Measurements from ENCODE around the gene GTF2A2. TPM values are rescaled to one million over a fixed set of nuclear protein-coding genes. Genes with fewer than 3 reads are reported as not detected.

Gene GTF2A2
- total RNA-seq, 1 donor from 2014 or later, result 36.8 TPM

DNA sequence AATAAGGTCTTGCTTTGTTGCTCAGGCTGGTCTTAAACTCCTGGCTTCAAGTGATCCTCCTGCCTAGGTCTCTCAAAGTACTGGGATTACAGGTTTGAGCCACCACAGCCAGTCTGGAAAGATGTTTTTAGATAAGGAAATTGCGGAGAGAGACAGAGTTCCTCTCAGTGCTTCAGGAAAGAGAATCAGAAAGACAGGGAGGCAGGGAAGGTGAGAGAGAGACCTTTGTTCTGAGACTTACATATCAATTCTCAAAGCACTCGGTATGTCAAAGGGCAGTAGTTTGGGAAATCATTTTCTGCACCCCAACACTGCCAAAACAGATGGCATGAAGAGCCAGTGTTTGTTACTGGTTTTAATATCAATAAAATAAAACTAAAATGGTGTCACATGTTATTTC, 58.9 kb downstream of the GTF2A2 start:
- H3K27me3 ChIP-seq, result no peaks in the 10 kb centered on the region
- no peak for DNase-seq (ENCODE audit: extremely low spot score in 2 of 2)
- no peaks in the 10 kb centered on the region for H3K36me3 ChIP-seq
- no peak overlapping the region for H3K4me3 ChIP-seq
- TF ChIP-seq, protein P1, sequence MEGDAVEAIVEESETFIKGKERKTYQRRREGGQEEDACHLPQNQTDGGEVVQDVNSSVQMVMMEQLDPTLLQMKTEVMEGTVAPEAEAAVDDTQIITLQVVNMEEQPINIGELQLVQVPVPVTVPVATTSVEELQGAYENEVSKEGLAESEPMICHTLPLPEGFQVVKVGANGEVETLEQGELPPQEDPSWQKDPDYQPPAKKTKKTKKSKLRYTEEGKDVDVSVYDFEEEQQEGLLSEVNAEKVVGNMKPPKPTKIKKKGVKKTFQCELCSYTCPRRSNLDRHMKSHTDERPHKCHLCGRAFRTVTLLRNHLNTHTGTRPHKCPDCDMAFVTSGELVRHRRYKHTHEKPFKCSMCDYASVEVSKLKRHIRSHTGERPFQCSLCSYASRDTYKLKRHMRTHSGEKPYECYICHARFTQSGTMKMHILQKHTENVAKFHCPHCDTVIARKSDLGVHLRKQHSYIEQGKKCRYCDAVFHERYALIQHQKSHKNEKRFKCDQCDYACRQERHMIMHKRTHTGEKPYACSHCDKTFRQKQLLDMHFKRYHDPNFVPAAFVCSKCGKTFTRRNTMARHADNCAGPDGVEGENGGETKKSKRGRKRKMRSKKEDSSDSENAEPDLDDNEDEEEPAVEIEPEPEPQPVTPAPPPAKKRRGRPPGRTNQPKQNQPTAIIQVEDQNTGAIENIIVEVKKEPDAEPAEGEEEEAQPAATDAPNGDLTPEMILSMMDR (IDR thresholded peaks at IDR 0.05), result no peak
- TF ChIP-seq POLR2A (IDR thresholded peaks at IDR 0.05) (no peak), POLR2AphosphoS5 (IDR thresholded peaks at IDR 0.05; ENCODE audit: insufficient read depth in 1 of 2, low read depth in 1 of 2) (no peak)
- intact Hi-C loops (cut with DNase I), result no loop called here
- H3K4me1 ChIP-seq, result no peaks in the 10 kb centered on the region
- H3K9me3 ChIP-seq, result no peaks in the 10 kb centered on the region
- H3K27ac ChIP-seq, result no peak overlapping the region

DNA sequence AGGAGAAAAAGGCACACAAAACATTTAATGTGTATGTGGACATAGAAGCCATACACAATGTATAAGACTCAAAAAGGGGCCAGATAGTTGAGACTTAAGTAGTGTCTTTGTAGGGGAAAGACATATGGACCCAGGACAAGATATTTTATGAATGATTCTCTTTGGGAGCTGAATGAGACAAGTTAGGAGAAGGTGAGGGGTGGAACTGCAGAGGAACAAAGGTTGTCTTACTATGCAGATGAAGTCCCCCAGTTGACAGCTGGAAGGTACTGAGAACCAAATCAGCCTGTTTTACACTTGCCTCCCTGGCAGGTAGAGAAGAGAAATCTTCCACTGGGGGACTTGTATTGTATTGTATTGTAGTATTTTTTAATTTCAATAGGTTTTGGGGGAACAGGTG, 60.7 kb downstream of the GTF2A2 start:
- Histone ChIP-seq H3K36me3 (no peaks in the 10 kb centered on the region), H3K27ac (no peak overlapping the region), H3K9me3 (no peaks in the 10 kb centered on the region), H3K4me3 (no peak overlapping the region), H3K4me1 (no peaks in the 10 kb centered on the region), H3K27me3 (no peaks in the 10 kb centered on the region)
- no peak for DNase-seq (ENCODE audit: extremely low spot score in 2 of 2)
- intact Hi-C loops (cut with DNase I), result no loop called here
- TF ChIP-seq POLR2AphosphoS5 (IDR thresholded peaks at IDR 0.05; ENCODE audit: insufficient read depth in 1 of 2, low read depth in 1 of 2) (no peak), POLR2A (IDR thresholded peaks at IDR 0.05) (no peak)
- TF ChIP-seq, protein P1 (IDR thresholded peaks at IDR 0.05), result no peak

DNA sequence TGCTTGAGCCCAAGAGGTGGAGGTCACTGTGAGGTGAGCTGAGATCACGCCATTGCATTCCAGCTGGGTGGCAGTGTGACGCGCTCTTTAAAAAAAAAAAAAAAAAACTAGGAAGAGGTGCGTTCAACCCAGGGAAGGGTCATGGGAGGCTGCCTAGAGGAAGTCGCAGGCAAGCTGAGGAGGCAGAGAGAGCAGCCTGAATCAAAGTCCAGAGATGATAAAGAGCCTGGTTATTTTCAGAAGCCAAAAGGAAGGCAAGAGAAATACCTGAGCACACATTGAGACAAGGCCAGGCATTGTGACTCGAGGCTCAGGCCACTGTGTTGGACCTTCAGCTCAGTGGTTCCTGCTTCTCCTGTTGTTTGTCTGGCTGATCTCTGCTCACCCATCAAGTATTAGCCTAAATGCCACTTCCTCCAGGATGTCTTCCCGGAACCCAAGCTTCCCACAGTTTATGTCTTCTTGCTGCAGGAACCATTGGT, 61.8 kb downstream of the GTF2A2 start:
- DNase-seq (ENCODE audit: extremely low spot score in 2 of 2), result no peak
- no peaks in the 10 kb centered on the region for H3K9me3 ChIP-seq
- intact Hi-C loops (cut with DNase I), result no loop called here
- no peak overlapping the region for H3K4me3 ChIP-seq
- no peak overlapping the region for H3K27ac ChIP-seq
- TF ChIP-seq POLR2AphosphoS5 (IDR thresholded peaks at IDR 0.05; ENCODE audit: insufficient read depth in 1 of 2, low read depth in 1 of 2) (no peak), POLR2A (IDR thresholded peaks at IDR 0.05) (no peak)
- TF ChIP-seq, protein P1 (IDR thresholded peaks at IDR 0.05), result no peak
- no peaks in the 10 kb centered on the region for H3K4me1 ChIP-seq
- no peaks in the 10 kb centered on the region for H3K36me3 ChIP-seq
- H3K27me3 ChIP-seq, result no peaks in the 10 kb centered on the region

DNA sequence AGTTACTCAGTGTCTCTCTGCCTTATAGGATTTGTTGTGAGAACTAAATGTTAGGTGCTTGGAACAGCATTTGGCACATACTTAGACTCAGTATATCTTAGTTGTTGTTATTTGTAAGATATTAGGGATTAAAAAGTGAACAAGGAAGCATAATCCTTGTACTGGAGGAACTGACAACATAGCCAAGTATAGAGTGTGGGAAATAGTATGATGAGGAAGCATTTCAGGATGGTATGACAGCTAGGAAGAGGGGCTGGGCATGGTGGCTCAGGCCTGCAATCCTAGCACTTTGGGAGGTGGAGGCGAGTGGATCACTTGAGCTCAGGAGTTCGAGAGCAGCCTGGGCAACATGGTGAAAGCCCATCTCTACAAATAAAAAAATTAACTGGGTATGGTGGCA, 62.3 kb downstream of the GTF2A2 start:
- TF ChIP-seq POLR2AphosphoS5 (IDR thresholded peaks at IDR 0.05; ENCODE audit: insufficient read depth in 1 of 2, low read depth in 1 of 2) (no peak), POLR2A (IDR thresholded peaks at IDR 0.05) (no peak)
- TF ChIP-seq, protein P1 (IDR thresholded peaks at IDR 0.05), result no peak
- H3K36me3 ChIP-seq, result no peaks in the 10 kb centered on the region
- H3K4me3 ChIP-seq, result no peak overlapping the region
- H3K9me3 ChIP-seq, result no peaks in the 10 kb centered on the region
- DNase-seq (ENCODE audit: extremely low spot score in 2 of 2), result no peak
- intact Hi-C loops (cut with DNase I), result no loop called here
- no peaks in the 10 kb centered on the region for H3K4me1 ChIP-seq
- no peak overlapping the region for H3K27ac ChIP-seq
- H3K27me3 ChIP-seq, result no peaks in the 10 kb centered on the region

DNA sequence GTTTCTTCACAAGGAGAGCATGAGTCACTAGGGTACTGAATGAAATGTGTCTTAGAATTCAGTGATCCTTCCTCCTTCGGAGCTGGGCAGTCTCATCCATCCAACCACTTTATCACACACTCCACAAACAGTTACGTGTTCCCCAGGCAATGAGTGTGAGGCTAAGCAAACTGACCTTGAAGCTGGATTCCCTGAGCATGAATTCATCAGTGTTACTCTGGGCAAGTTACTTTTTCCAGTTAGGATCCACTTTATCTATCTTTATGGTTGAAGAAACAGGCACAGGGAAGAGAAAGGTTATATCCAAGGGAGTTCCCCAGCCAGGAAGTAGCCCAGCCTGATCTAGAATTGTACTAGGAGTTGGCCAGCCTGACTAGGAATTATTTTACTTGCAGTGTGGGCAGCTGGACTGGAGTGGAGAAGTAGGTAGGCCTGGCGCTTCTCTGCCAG, 62.8 kb downstream of the GTF2A2 start:
- Histone ChIP-seq H3K4me3 (no peak overlapping the region), H3K27ac (no peak overlapping the region), H3K36me3 (no peaks in the 10 kb centered on the region), H3K4me1 (no peaks in the 10 kb centered on the region), H3K27me3 (no peaks in the 10 kb centered on the region), H3K9me3 (no peaks in the 10 kb centered on the region)
- DNase-seq (ENCODE audit: extremely low spot score in 2 of 2), result no peak
- intact Hi-C loops (cut with DNase I), result no loop called here
- TF ChIP-seq POLR2A (IDR thresholded peaks at IDR 0.05) (no peak), POLR2AphosphoS5 (IDR thresholded peaks at IDR 0.05; ENCODE audit: insufficient read depth in 1 of 2, low read depth in 1 of 2) (no peak)
- TF ChIP-seq, protein P1 (IDR thresholded peaks at IDR 0.05), result no peak
